K562 (cell line): ENCODE results near the gene LRPAP1. TPM values are rescaled to one million over a fixed set of nuclear protein-coding genes. Genes with fewer than 3 reads are reported as not detected.

ENCODE experiments used
- ATAC-seq: fragments of 200-7000 bp; cut with Tn5 transposase; 3 replicates; pipeline ENCODE4 v1.9.1; 2020; ENCODE audit warnings: moderate library complexity
- BruUV-seq: library from RNA; stranded (reverse); fragments of 400-500 nt; replicated peaks from 2 replicates; lab custom pipeline; 2021; lab: Mats Ljungman, UMichigan
- CTCF ChIA-PET: fragments of 300-600 bp; formaldehyde crosslinking; extraction: SDS; loops from one replicate; lab custom pipeline; 2021; ENCODE audit warnings: low intra/inter-chr PET ratio; lab: Yijun Ruan, JAX
- POLR2A ChIA-PET: fragments of 300-600, 350-650 bp; sonication (Branson Sonifier 250); formaldehyde crosslinking; extraction: SDS; loops from one replicate; lab custom pipeline; 2021; ENCODE audit warnings: antibody characterized with exemption, inconsistent platforms; lab: Yijun Ruan, JAX
- DNase-seq, 4 experiments: peaks; one replicate each; pipeline versions ENCODE4 v3.0.0 to v3.0.0-alpha.2; 2011 to 2018; ENCODE audit warnings: low spot score in 3 of 4, mixed read lengths in 3 of 4; ENCODE audit errors: extremely low read depth in 1 of 4
- FAIRE-seq: peaks from 2 replicates; lab custom pipeline; 2011; peaks lifted over from hg19 to GRCh38; lab: Jason Lieb, UNC
- H2AFZ ChIP-seq: 2 replicates; pipeline ENCODE4 v1.6.0; 2011; ENCODE audit warnings: low read depth, low read length, control low read depth, inconsistent platforms
- H3K27ac ChIP-seq: fragments of 200-600 bp; 3 replicates; pipeline ENCODE4 v1.8.0; 2011; ENCODE audit warnings: low read depth, mild to moderate bottlenecking, control low read depth, inconsistent platforms, low read length, moderate library complexity, mixed read lengths; ENCODE audit errors: extremely low read depth
- H3K27me3 ChIP-seq, 2 experiments: fragments of 300-600 bp in 1 of 2; 2 replicates in 1 of 2; 3 replicates in 1 of 2; pipeline versions ENCODE4 v1.6.0 to v1.8.0; 2011; ENCODE audit warnings: inconsistent platforms in 2 of 2, low read length in 2 of 2, mild to moderate bottlenecking in 1 of 2, mixed read lengths in 1 of 2, moderate library complexity in 1 of 2; ENCODE audit not compliant: control insufficient read depth in 2 of 2, insufficient read depth in 2 of 2
- H3K36me3 ChIP-seq: fragments of 300-600 bp; 3 replicates; pipeline ENCODE4 v1.8.0; 2011; ENCODE audit warnings: mild to moderate bottlenecking, low read length, inconsistent platforms; ENCODE audit not compliant: control insufficient read depth, insufficient read depth
- H3K4me1 ChIP-seq, 2 experiments: fragments of 200-600 bp in 1 of 2; replicated peaks in 1 of 2; 2 replicates in 1 of 2; 3 replicates in 1 of 2; pipeline versions ENCODE4 v1.5.1 to v1.8.0; 2011; ENCODE audit warnings: inconsistent platforms in 2 of 2, low read length in 2 of 2, mild to moderate bottlenecking in 1 of 2, mixed read lengths in 1 of 2, moderate library complexity in 1 of 2; ENCODE audit not compliant: control insufficient read depth in 2 of 2, insufficient read depth in 2 of 2
- H3K4me2 ChIP-seq: 2 replicates; pipeline ENCODE4 v1.6.1; 2011; ENCODE audit warnings: low read length, control low read depth, inconsistent platforms, mixed read lengths; ENCODE audit not compliant: insufficient read depth
- H3K4me3 ChIP-seq: fragments of 200-600 bp; sonication (generic), shearing (Covaris generic); 2 replicates; pipeline ENCODE4 v1.5.1; 2016; ENCODE audit warnings: control low read depth, inconsistent platforms
- H3K79me2 ChIP-seq: fragments of 200-600 bp; 3 replicates; pipeline ENCODE4 v1.8.0; 2011; ENCODE audit warnings: low read length, inconsistent platforms; ENCODE audit not compliant: control insufficient read depth, insufficient read depth
- H3K9ac ChIP-seq, 2 experiments: 2 replicates each; pipeline versions ENCODE4 v1.6.0 to v1.6.1; 2011; ENCODE audit warnings: low read depth in 2 of 2, low read length in 2 of 2, control low read depth in 1 of 2, inconsistent platforms in 1 of 2, mild to moderate bottlenecking in 1 of 2, mixed read lengths in 1 of 2; ENCODE audit not compliant: insufficient read depth in 1 of 2
- H3K9me1 ChIP-seq: one replicate; pipeline ENCODE4 v1.6.0; 2011; ENCODE audit warnings: inconsistent platforms, mild to moderate bottlenecking, low read length, moderate library complexity; ENCODE audit not compliant: control insufficient read depth, insufficient read depth
- H3K9me3 ChIP-seq: replicated peaks from 2 replicates; pipeline ENCODE4 v1.5.1; 2011; ENCODE audit warnings: low read depth, low read length, inconsistent platforms; ENCODE audit not compliant: control insufficient read depth, insufficient read depth
- H4K20me1 ChIP-seq: replicated peaks from 2 replicates; pipeline ENCODE4 v1.6.1; 2011; ENCODE audit warnings: low read length, inconsistent platforms, mixed read lengths; ENCODE audit not compliant: control insufficient read depth, insufficient read depth
- ARNT ChIP-seq, 2 experiments: fragments of 450-650 bp; IDR thresholded peaks; 2 replicates each; pipeline ENCODE4 v1.6.1; 2016; ENCODE audit warnings: mild to moderate bottlenecking in 1 of 2
- ETV6 ChIP-seq, 3 experiments: fragments of 150-350 bp in 1 of 3; sonication (generic) in 1 of 3; formaldehyde crosslinking in 1 of 3; IDR thresholded peaks; 2 replicates each; pipeline versions ENCODE4 v1.6.1 to v1.8.0; 2014 to 2022; ENCODE audit warnings: borderline replicate concordance in 2 of 3, low read depth in 2 of 3, antibody characterized with exemption in 1 of 3, low read length in 1 of 3, mild to moderate bottlenecking in 1 of 3, missing genetic modification reagents in 1 of 3
- KLF6 ChIP-seq: fragments of 250-450 bp; sonication (Bioruptor Pico); IDR thresholded peaks from 2 replicates; pipeline ENCODE4 v1.4.0; 2020; ENCODE audit warnings: mild to moderate bottlenecking, moderate library complexity, borderline replicate concordance
- NCOA6 ChIP-seq: fragments of 450-650 bp; IDR thresholded peaks from 2 replicates; pipeline ENCODE4 v1.6.1; 2017; ENCODE audit warnings: mild to moderate bottlenecking
- NFYB ChIP-seq: IDR thresholded peaks from 2 replicates; pipeline ENCODE4 v1.6.1; 2011; ENCODE audit warnings: mild to moderate bottlenecking, moderate library complexity; ENCODE audit not compliant: insufficient read length; ENCODE audit errors: extremely low read depth
- PYGO2 ChIP-seq: fragments of 450-650 bp; IDR thresholded peaks from 2 replicates; pipeline ENCODE4 v1.6.1; 2016; ENCODE audit warnings: mild to moderate bottlenecking, missing genetic modification characterization, moderate library complexity, missing compliant biosample characterization
- RNF2 ChIP-seq: sonication (generic); IDR thresholded peaks from 2 replicates; pipeline ENCODE4 v1.6.1; 2016
- ZNF707 ChIP-seq: fragments of 250-450 bp; sonication (Bioruptor Pico); conservative IDR thresholded peaks from 2 replicates; pipeline ENCODE4 v1.8.0; 2022; ENCODE audit warnings: inconsistent platforms, mild to moderate bottlenecking, moderate library complexity
- WGBS: fragments of 100-300 bp; shearing (Covaris generic); methylation state at CpG from one replicate; pipeline ENCODE4 v1.1.6; 2016; ENCODE audit warnings: low coverage, mixed read lengths; ENCODE audit not compliant: insufficient coverage; ENCODE audit errors: missing lambda C conversion rate; 5-methylcytosine and 5-hydroxymethylcytosine counted together
- in situ Hi-C: fragments of 300-500 bp; cut with MboI; formaldehyde crosslinking; loops from 4 replicates; pipeline ENCODE4 v1.15.0; 2018; ENCODE audit warnings: inconsistent platforms, mixed read lengths
- intact Hi-C: fragments of 100-400 bp; cut with micrococcal nuclease; formaldehyde crosslinking; loops from 2 replicates; pipeline ENCODE4 v1.14.2; 2022
- polyA plus RNA-seq, 8 experiments: library from polyadenylated mRNA; depleted of rRNA in 4 of 8; stranded (reverse) in 5 of 8; unstranded in 3 of 8; fragments of >200 nt; fragmentation: Nextera tagmentation in 2 of 8; fragmentation: Illumina TruSeq in 1 of 8; extraction: Ambion mirVana in 2 of 8; extraction: Trizol in 1 of 8; gene quantifications; 2 replicates each; pipeline versions ENCODE4 v1.2.1 to v1.2.3, GENCODE V29; 2011 to 2014; ENCODE audit warnings: inconsistent platforms in 1 of 8, missing spikeins in 1 of 8
- total RNA-seq, 7 experiments: library from RNA; depleted of rRNA in 6 of 7; stranded (reverse); fragments of >200 nt in 6 of 7; fragmentation: Illumina TruSeq in 2 of 7; extraction: Trizol in 2 of 7; gene quantifications; 2 replicates each; pipeline versions ENCODE4 v1.2.1 to v1.2.3, GENCODE V29; 2011 to 2021; ENCODE audit warnings: low replicate concordance in 1 of 7

LRPAP1 gene
- total and polyA plus RNA-seq, 9 of the 15 experiments (the other 6 are each of a cell fraction or from before 2014, with no cell fraction given), result 1.1 to 75.5 (median 41.8) TPM

- peaks cover 0 to 32% of the 10 kb centered on the region in 2 experiments; a peak in 1 of 5 replicates for H3K4me1 ChIP-seq
- H3K4me3 ChIP-seq, result no peak overlapping the region
- H3K9ac ChIP-seq, result no peak overlapping the region
- intact Hi-C loops (no loop called here), in situ Hi-C loops (no loop called here)
- no peaks in the 10 kb centered on the region for H3K9me1 ChIP-seq
- H3K9me3 ChIP-seq, result no peaks in the 10 kb centered on the region
- no peak for DNase-seq
- H3K36me3 ChIP-seq, result no peaks in the 10 kb centered on the region
- ATAC-seq, result no peak
- WGBS, result 2% methylated on average over 31 of the region's 35 CpGs
- H3K27ac ChIP-seq, result no peak overlapping the region
- no peak overlapping the region for H3K4me2 ChIP-seq
- BruUV-seq, result no TSS peak
- H4K20me1 ChIP-seq, result peaks cover 3% of the 10 kb centered on the region; the same call in 1 of the 2 replicates
- H3K79me2 ChIP-seq, result no peaks in the 10 kb centered on the region
- peaks cover 20 to 73% of the 10 kb centered on the region in 2 experiments; a peak in 4 of 5 replicates for H3K27me3 ChIP-seq
- CTCF ChIA-PET, result interaction anchor here (0.6 kb wide), 1 partner anchor 129 kb away, joined by 3 read pairs; no protein-coding TSS in a partner anchor
- TF ChIP-seq NCOA6 (no peak), RNF2 (no peak), KLF6 (CRISPR knock-in tag) (no peak), ZNF707 (CRISPR knock-in tag) (no peak), ETV6 (IDR thresholded peaks at IDR 0.05; ENCODE audit: borderline replicate concordance in 1 of 2, low read depth in 2 of 2, low read length in 1 of 2) (no peak), ETV6 (CRISPR knock-in tag; IDR thresholded peaks at IDR 0.05; ENCODE audit: borderline replicate concordance) (no peak), ARNT (IDR thresholded peaks at IDR 0.05) (no peak), NFYB (no peak), PYGO2 (tag) (no peak)
- no peak overlapping the region for H2AFZ ChIP-seq
- POLR2A ChIA-PET, result no interaction called here
- no peak for FAIRE-seq
Observed at GRCh38 chr4:3478446-3479357, 53.5 kb downstream of the LRPAP1 start.
